Astrocyte (in vitro differentiated cells and primary cell): Measurements from ENCODE around the gene IFT81. TPM values are rescaled to one million over a fixed set of nuclear protein-coding genes. Genes with fewer than 3 reads are reported as not detected.
A peak's percentile ranks its signal among the peaks of the same experiment; 100 is the strongest.

ENCODE experiments used
- DNase-seq: peaks from one replicate; pipeline ENCODE4 v3.0.0-alpha.2; 2010; ENCODE audit warnings: low read depth
- FAIRE-seq: peaks from 2 replicates; lab custom pipeline; 2011; peaks lifted over from hg19 to GRCh38; lab: Jason Lieb, UNC
- H2AFZ ChIP-seq: 2 replicates; pipeline ENCODE4 v1.6.0; 2012; ENCODE audit warnings: low read depth, low read length, inconsistent platforms
- H3K27ac ChIP-seq: 2 replicates; pipeline ENCODE4 v1.5.1; 2011; ENCODE audit warnings: low read depth, low read length, inconsistent platforms
- H3K27me3 ChIP-seq: 2 replicates; pipeline ENCODE4 v1.6.0; 2011; ENCODE audit warnings: low read length, inconsistent platforms; ENCODE audit not compliant: insufficient read depth
- H3K36me3 ChIP-seq: 2 replicates; pipeline ENCODE4 v1.5.1; 2011; ENCODE audit warnings: low read length, inconsistent platforms; ENCODE audit not compliant: insufficient read depth
- H3K4me1 ChIP-seq: 2 replicates; pipeline ENCODE4 v1.5.1; 2011; ENCODE audit warnings: low read length, inconsistent platforms; ENCODE audit not compliant: insufficient read depth
- H3K4me2 ChIP-seq: 2 replicates; pipeline ENCODE4 v1.6.0; 2012; ENCODE audit warnings: low read length, inconsistent platforms
- H3K4me3 ChIP-seq: 2 replicates; pipeline ENCODE4 v1.5.1; 2011; ENCODE audit warnings: low read depth, mild to moderate bottlenecking, low read length, inconsistent platforms; ENCODE audit not compliant: insufficient read depth
- H3K79me2 ChIP-seq: 2 replicates; pipeline ENCODE4 v1.6.0; 2012; ENCODE audit warnings: mild to moderate bottlenecking, low read length, inconsistent platforms; ENCODE audit not compliant: insufficient read depth
- H3K9ac ChIP-seq: 2 replicates; pipeline ENCODE4 v1.6.0; 2012; ENCODE audit warnings: mild to moderate bottlenecking, low read length, inconsistent platforms
- H3K9me3 ChIP-seq: 2 replicates; pipeline ENCODE4 v1.5.1; 2012; ENCODE audit warnings: low read depth, mild to moderate bottlenecking, low read length, inconsistent platforms; ENCODE audit not compliant: insufficient read depth
- H4K20me1 ChIP-seq: 2 replicates; pipeline ENCODE4 v1.6.0; 2012; ENCODE audit warnings: low read length, inconsistent platforms; ENCODE audit not compliant: insufficient read depth
- H3K27ac Mint-ChIP-seq: one replicate; pipeline ENCODE4 v1.8.0; 2021; ENCODE audit warnings: mild to moderate bottlenecking, mixed read lengths; ENCODE audit not compliant: unreplicated experiment
- H3K27me3 Mint-ChIP-seq: one replicate; pipeline ENCODE4 v1.8.0; 2021; ENCODE audit warnings: low read depth, mixed read lengths; ENCODE audit not compliant: unreplicated experiment
- H3K36me3 Mint-ChIP-seq: one replicate; pipeline ENCODE4 v1.8.0; 2021; ENCODE audit warnings: low read depth, mixed read lengths; ENCODE audit not compliant: unreplicated experiment
- H3K4me1 Mint-ChIP-seq: one replicate; pipeline ENCODE4 v1.8.0; 2021; ENCODE audit warnings: low read depth, mixed read lengths; ENCODE audit not compliant: unreplicated experiment
- H3K4me3 Mint-ChIP-seq: one replicate; pipeline ENCODE4 v1.8.0; 2021; ENCODE audit warnings: mild to moderate bottlenecking, moderate library complexity, mixed read lengths; ENCODE audit not compliant: unreplicated experiment
- H3K9me3 Mint-ChIP-seq: one replicate; pipeline ENCODE4 v1.8.0; 2021; ENCODE audit warnings: mild to moderate bottlenecking, mixed read lengths; ENCODE audit not compliant: unreplicated experiment
- EZH2 ChIP-seq: IDR thresholded peaks from 2 replicates; pipeline ENCODE4 v1.6.1; 2012; ENCODE audit warnings: mild to moderate bottlenecking, low read length, inconsistent platforms; ENCODE audit not compliant: insufficient read depth
- total RNA-seq: library from RNA; stranded (reverse); gene quantifications from 2 replicates; pipeline ENCODE4 v1.2.1, GENCODE V29; 2021
- TF ChIP-seq, protein P1 (sequence below): IDR thresholded peaks from 2 replicates; pipeline ENCODE4 v1.5.1; 2011; ENCODE audit warnings: low read depth, mild to moderate bottlenecking, inconsistent platforms, low read length, moderate library complexity; ENCODE audit not compliant: insufficient read depth

The IFT81 gene
- total RNA-seq, 1 donor from 2014 or later = 12.3 TPM

- no peaks in the 10 kb centered on the region for H3K27me3 ChIP-seq
These were observed 16.5 kb upstream of the IFT81 start for GRCh38 chr12:110107369-110108281.

GRCh38 chr12:110108309-110109036 is 15.7 kb upstream of the IFT81 start:
- DNase-seq (no peak), FAIRE-seq (no peak)
- H3K9me3 Mint-ChIP-seq = peaks cover 12% of the 10 kb centered on the region
- Histone ChIP-seq H3K27me3 (no peaks in the 10 kb centered on the region), H3K4me2 (peak overlapping the region; percentile 81), H3K4me3 (peak overlapping the region; percentile 13), H2AFZ (peak overlapping the region; percentile 40), H3K36me3 (no peaks in the 10 kb centered on the region), H3K79me2 (no peaks in the 10 kb centered on the region), H3K9ac (peak overlapping the region; percentile 74), H3K9me3 (peaks cover 9% of the 10 kb centered on the region), H4K20me1 (no peaks in the 10 kb centered on the region), H3K4me1 (peaks cover 30% of the 10 kb centered on the region), H3K27ac (peak overlapping the region; percentile 83)
- no peaks in the 10 kb centered on the region for H3K36me3 Mint-ChIP-seq
- H3K27ac Mint-ChIP-seq = peak overlapping the region; percentile 68
- H3K27me3 Mint-ChIP-seq = peaks cover 2% of the 10 kb centered on the region
- H3K4me1 Mint-ChIP-seq = peaks cover 20% of the 10 kb centered on the region
- TF ChIP-seq, protein P1, sequence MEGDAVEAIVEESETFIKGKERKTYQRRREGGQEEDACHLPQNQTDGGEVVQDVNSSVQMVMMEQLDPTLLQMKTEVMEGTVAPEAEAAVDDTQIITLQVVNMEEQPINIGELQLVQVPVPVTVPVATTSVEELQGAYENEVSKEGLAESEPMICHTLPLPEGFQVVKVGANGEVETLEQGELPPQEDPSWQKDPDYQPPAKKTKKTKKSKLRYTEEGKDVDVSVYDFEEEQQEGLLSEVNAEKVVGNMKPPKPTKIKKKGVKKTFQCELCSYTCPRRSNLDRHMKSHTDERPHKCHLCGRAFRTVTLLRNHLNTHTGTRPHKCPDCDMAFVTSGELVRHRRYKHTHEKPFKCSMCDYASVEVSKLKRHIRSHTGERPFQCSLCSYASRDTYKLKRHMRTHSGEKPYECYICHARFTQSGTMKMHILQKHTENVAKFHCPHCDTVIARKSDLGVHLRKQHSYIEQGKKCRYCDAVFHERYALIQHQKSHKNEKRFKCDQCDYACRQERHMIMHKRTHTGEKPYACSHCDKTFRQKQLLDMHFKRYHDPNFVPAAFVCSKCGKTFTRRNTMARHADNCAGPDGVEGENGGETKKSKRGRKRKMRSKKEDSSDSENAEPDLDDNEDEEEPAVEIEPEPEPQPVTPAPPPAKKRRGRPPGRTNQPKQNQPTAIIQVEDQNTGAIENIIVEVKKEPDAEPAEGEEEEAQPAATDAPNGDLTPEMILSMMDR = no peak
- TF ChIP-seq EZH2 = no peak
- no peak overlapping the region for H3K4me3 Mint-ChIP-seq

More at GRCh38 chr12:110107369-110108281, 16.5 kb upstream of the IFT81 start:
- DNase-seq = peak; percentile 98
- Mint-ChIP-seq H3K9me3 (peaks cover 12% of the 10 kb centered on the region), H3K4me3 (peak overlapping the region; percentile 58), H3K27ac (no peak overlapping the region), H3K36me3 (no peaks in the 10 kb centered on the region), H3K4me1 (peaks cover 20% of the 10 kb centered on the region), H3K27me3 (peaks cover 2% of the 10 kb centered on the region)
- H2AFZ ChIP-seq = peak overlapping the region; percentile 40
- H3K36me3 ChIP-seq = no peaks in the 10 kb centered on the region
- peak overlapping the region; percentile 74 for H3K9ac ChIP-seq
- H3K4me1 ChIP-seq = peaks cover 30% of the 10 kb centered on the region
- no peaks in the 10 kb centered on the region for H4K20me1 ChIP-seq
- no peaks in the 10 kb centered on the region for H3K79me2 ChIP-seq
- peak overlapping the region; percentile 83 for H3K27ac ChIP-seq
- H3K4me3 ChIP-seq = peak overlapping the region; percentile 13
- H3K4me2 ChIP-seq = peak overlapping the region; percentile 81
- TF ChIP-seq, protein P1 = no peak
- no peak for TF ChIP-seq EZH2
- H3K9me3 ChIP-seq = peaks cover 9% of the 10 kb centered on the region
- no peak for FAIRE-seq
